ENCODE data around the gene ELF1.

GRCh38 chr13:41060082-41060723 lies 41.1 kb upstream of the ELF1 start:
- TF ChIP-seq, protein P1, sequence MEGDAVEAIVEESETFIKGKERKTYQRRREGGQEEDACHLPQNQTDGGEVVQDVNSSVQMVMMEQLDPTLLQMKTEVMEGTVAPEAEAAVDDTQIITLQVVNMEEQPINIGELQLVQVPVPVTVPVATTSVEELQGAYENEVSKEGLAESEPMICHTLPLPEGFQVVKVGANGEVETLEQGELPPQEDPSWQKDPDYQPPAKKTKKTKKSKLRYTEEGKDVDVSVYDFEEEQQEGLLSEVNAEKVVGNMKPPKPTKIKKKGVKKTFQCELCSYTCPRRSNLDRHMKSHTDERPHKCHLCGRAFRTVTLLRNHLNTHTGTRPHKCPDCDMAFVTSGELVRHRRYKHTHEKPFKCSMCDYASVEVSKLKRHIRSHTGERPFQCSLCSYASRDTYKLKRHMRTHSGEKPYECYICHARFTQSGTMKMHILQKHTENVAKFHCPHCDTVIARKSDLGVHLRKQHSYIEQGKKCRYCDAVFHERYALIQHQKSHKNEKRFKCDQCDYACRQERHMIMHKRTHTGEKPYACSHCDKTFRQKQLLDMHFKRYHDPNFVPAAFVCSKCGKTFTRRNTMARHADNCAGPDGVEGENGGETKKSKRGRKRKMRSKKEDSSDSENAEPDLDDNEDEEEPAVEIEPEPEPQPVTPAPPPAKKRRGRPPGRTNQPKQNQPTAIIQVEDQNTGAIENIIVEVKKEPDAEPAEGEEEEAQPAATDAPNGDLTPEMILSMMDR (conservative IDR thresholded peaks at IDR 0.05; ENCODE audit: low read depth, low read length) = peak; percentile 38
- TF ChIP-seq MAZ (IDR thresholded peaks at IDR 0.05; ENCODE audit: borderline replicate concordance, low read depth, low read length) (peak; percentile 94), RAD21 (IDR thresholded peaks at IDR 0.05; ENCODE audit: low read length) (no peak; the same call in 1 of the 2 replicates), CEBPB (IDR thresholded peaks at IDR 0.05; ENCODE audit: low read depth, low read length) (peak; percentile 43), ELK1 (IDR thresholded peaks at IDR 0.05; ENCODE audit: borderline replicate concordance, low read depth, low read length) (no peak), POLR2A (IDR thresholded peaks at IDR 0.05; ENCODE audit: low read depth, low read length) (peak; percentile 75), MXI1 (IDR thresholded peaks at IDR 0.05; ENCODE audit: borderline replicate concordance, low read depth, low read length) (peak; percentile 78; the same call in 1 of the 2 replicates), SMC3 (IDR thresholded peaks at IDR 0.05; ENCODE audit: low read depth, low read length) (no peak; the same call in 1 of the 2 replicates), NFE2L2 (IDR thresholded peaks at IDR 0.05; ENCODE audit: low read depth, low read length) (no peak), RCOR1 (IDR thresholded peaks at IDR 0.05; ENCODE audit: insufficient replicate concordance, low read length) (peak; percentile 19)
- TF ChIP-seq, protein P2, sequence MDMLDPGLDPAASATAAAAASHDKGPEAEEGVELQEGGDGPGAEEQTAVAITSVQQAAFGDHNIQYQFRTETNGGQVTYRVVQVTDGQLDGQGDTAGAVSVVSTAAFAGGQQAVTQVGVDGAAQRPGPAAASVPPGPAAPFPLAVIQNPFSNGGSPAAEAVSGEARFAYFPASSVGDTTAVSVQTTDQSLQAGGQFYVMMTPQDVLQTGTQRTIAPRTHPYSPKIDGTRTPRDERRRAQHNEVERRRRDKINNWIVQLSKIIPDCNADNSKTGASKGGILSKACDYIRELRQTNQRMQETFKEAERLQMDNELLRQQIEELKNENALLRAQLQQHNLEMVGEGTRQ (IDR thresholded peaks at IDR 0.05; ENCODE audit: low read depth, low read length) = no peak; the same call in 1 of the 2 replicates
